Measurements from ENCODE around the gene IL32. TPM values are rescaled to one million over a fixed set of nuclear protein-coding genes. Genes with fewer than 3 reads are reported as not detected.

The IL32 gene
- polyA plus RNA-seq, 3 donors = 0.53 to 8.0 (median 5.6) TPM

- peaks cover 20 to 32% of the 10 kb centered on the region in 2 donors for H3K36me3 Mint-ChIP-seq
- H3K4me1 Mint-ChIP-seq = peaks cover 74% of the 10 kb centered on the region
- H2AFZ ChIP-seq (ENCODE audit: insufficient read depth, low read depth, low read length, poor library complexity, severe bottlenecking) = no peak overlapping the region
- H3K9ac ChIP-seq (ENCODE audit: insufficient read depth, low read length, poor library complexity, severe bottlenecking) = no peak overlapping the region
- no peaks in the 10 kb centered on the region for H3K9me3 ChIP-seq (replicated peaks in 1 of 2; ENCODE audit: control insufficient read depth in 1 of 2, insufficient read depth in 1 of 2, low read length in 2 of 2)
- no peak overlapping the region for H3K4me2 ChIP-seq (replicated peaks; ENCODE audit: extremely low read depth, low read length, poor library complexity, severe bottlenecking)
- H3K36me3 ChIP-seq (replicated peaks in 1 of 2; ENCODE audit: control insufficient read depth in 1 of 2, insufficient read depth in 2 of 2, low read length in 2 of 2) = no peaks in the 10 kb centered on the region
- intact Hi-C loops (cut with micrococcal nuclease) = no loop called here
- H3K27me3 ChIP-seq (ENCODE audit: control insufficient read depth in 2 of 2, insufficient read depth in 2 of 2, low read length in 2 of 2) = peaks cover 0 to 10% of the 10 kb centered on the region in 2 donors
- peak overlapping the region in 2 of 7 donors; percentile 10 to 26 for H3K27ac Mint-ChIP-seq
- DNase-seq = no peak
- no peaks in the 10 kb centered on the region for H4K20me1 ChIP-seq (ENCODE audit: insufficient read depth, low read length)
- H3K4me1 ChIP-seq (ENCODE audit: control insufficient read depth in 1 of 2, insufficient read depth in 2 of 2, low read length in 2 of 2) = peaks cover 90 to 99% of the 10 kb centered on the region in 2 donors
- no peaks in the 10 kb centered on the region for H3K79me2 ChIP-seq (ENCODE audit: insufficient read depth, low read length)
- no peak overlapping the region for H3K27ac ChIP-seq (ENCODE audit: low read depth in 1 of 2, low read length in 2 of 2)
- no peak overlapping the region for H3K4me3 ChIP-seq (replicated peaks in 1 of 3; ENCODE audit: low read depth in 2 of 3, low read length in 3 of 3)
- peak overlapping the region in 1 of 2 donors; percentile 63 for H3K4me3 Mint-ChIP-seq
- no peak for TF ChIP-seq CTCF (IDR thresholded peaks at IDR 0.05)
- no CpG with 5 or more reads among the region's 5 CpGs for WGBS (ENCODE audit: insufficient coverage)
- peaks cover 0 to 1% (median 0%) of the 10 kb centered on the region in 7 donors for H3K9me3 Mint-ChIP-seq
- H3K27me3 Mint-ChIP-seq (ENCODE audit: low read depth in 3 of 3) = peaks cover 9 to 27% (median 16%) of the 10 kb centered on the region in 3 donors
These were observed 15.0 kb upstream of the IL32 start for GRCh38 chr16:3050487-3050886.

- peak overlapping the region in 2 of 7 donors; percentile 14 to 53 for H3K27ac Mint-ChIP-seq
These were observed 14.4 kb upstream of the IL32 start for GRCh38 chr16:3051009-3051408.

More at GRCh38 chr16:3051009-3051408, 14.4 kb upstream of the IL32 start:
- H3K4me2 ChIP-seq (replicated peaks; ENCODE audit: extremely low read depth, low read length, poor library complexity, severe bottlenecking) = peak overlapping the region; percentile 11
- H3K4me3 ChIP-seq (replicated peaks in 1 of 3; ENCODE audit: low read depth in 2 of 3, low read length in 3 of 3) = no peak overlapping the region
- no peak for TF ChIP-seq CTCF (IDR thresholded peaks at IDR 0.05)
- no peak overlapping the region for H2AFZ ChIP-seq (ENCODE audit: insufficient read depth, low read depth, low read length, poor library complexity, severe bottlenecking)
- H3K4me1 ChIP-seq (ENCODE audit: control insufficient read depth in 1 of 2, insufficient read depth in 2 of 2, low read length in 2 of 2) = peaks cover 90 to 100% of the 10 kb centered on the region in 2 donors
- H3K9ac ChIP-seq (ENCODE audit: insufficient read depth, low read length, poor library complexity, severe bottlenecking) = no peak overlapping the region
- no peak overlapping the region for H3K27ac ChIP-seq (ENCODE audit: low read depth in 1 of 2, low read length in 2 of 2)
- no CpG with 5 or more reads among the region's 4 CpGs for WGBS (ENCODE audit: insufficient coverage)
- no peaks in the 10 kb centered on the region for H3K9me3 ChIP-seq (replicated peaks in 1 of 2; ENCODE audit: control insufficient read depth in 1 of 2, insufficient read depth in 1 of 2, low read length in 2 of 2)
- no peaks in the 10 kb centered on the region for H3K36me3 ChIP-seq (replicated peaks in 1 of 2; ENCODE audit: control insufficient read depth in 1 of 2, insufficient read depth in 2 of 2, low read length in 2 of 2)
- H3K9me3 Mint-ChIP-seq = peaks cover 0 to 1% (median 0%) of the 10 kb centered on the region in 7 donors
- no peak for DNase-seq
- peaks cover 9 to 23% (median 16%) of the 10 kb centered on the region in 3 donors for H3K27me3 Mint-ChIP-seq (ENCODE audit: low read depth in 3 of 3)
- H3K79me2 ChIP-seq (ENCODE audit: insufficient read depth, low read length) = no peaks in the 10 kb centered on the region
- H3K4me1 Mint-ChIP-seq = peaks cover 78% of the 10 kb centered on the region
- peak overlapping the region in 1 of 2 donors; percentile 63 for H3K4me3 Mint-ChIP-seq
- peaks cover 20 to 32% of the 10 kb centered on the region in 2 donors for H3K36me3 Mint-ChIP-seq
- H3K27me3 ChIP-seq (ENCODE audit: control insufficient read depth in 2 of 2, insufficient read depth in 2 of 2, low read length in 2 of 2) = peaks cover 0 to 10% of the 10 kb centered on the region in 2 donors
- no peaks in the 10 kb centered on the region for H4K20me1 ChIP-seq (ENCODE audit: insufficient read depth, low read length)
- intact Hi-C loops (cut with micrococcal nuclease) = no loop called here
